Ascending aorta (tissue), 2 donors: ENCODE data around the gene MCTS1. TPM values are rescaled to one million over a fixed set of nuclear protein-coding genes. Genes with fewer than 3 reads are reported as not detected.

ENCODE experiments used
- DNase-seq, 2 donors: peaks; one replicate each; pipeline ENCODE4 v3.0.0-alpha.2; 2019; ENCODE audit warnings: low spot score in 2 of 2
- H3K27ac ChIP-seq, 2 donors: fragments of 200-600 bp; sonication (generic); one replicate each; pipeline ENCODE4 v1.5.1; 2016 to 2017; ENCODE audit warnings: mild to moderate bottlenecking in 1 of 2
- H3K27me3 ChIP-seq: fragments of 200-600 bp; sonication (generic); one replicate; pipeline ENCODE4 v1.5.1; 2017
- H3K36me3 ChIP-seq, 2 donors: fragments of 200-600 bp; sonication (generic); one replicate each; pipeline ENCODE4 v1.5.1; 2016
- H3K4me1 ChIP-seq, 2 donors: fragments of 200-600 bp; sonication (generic); one replicate each; pipeline ENCODE4 v1.5.1; 2016 to 2017; ENCODE audit warnings: mild to moderate bottlenecking in 1 of 2
- H3K4me3 ChIP-seq, 2 donors: fragments of 200-600 bp; sonication (generic); one replicate each; pipeline ENCODE4 v1.5.1; 2016 to 2017; ENCODE audit warnings: mild to moderate bottlenecking in 1 of 2
- H3K9me3 ChIP-seq, 2 donors: fragments of 200-600 bp; sonication (generic); one replicate each; pipeline ENCODE4 v1.5.1; 2016
- intact Hi-C: fragments of 100-400 bp; cut with DNase I; formaldehyde crosslinking; loops from one replicate; pipeline ENCODE4 v1.15.1; 2023
- total RNA-seq: library from RNA; depleted of rRNA; stranded (reverse); fragments of >200 nt; gene quantifications from one replicate; pipeline ENCODE4 v1.1.0, GENCODE V29; 2016
- TF ChIP-seq, protein P1 (sequence below), 3 experiments: fragments of 200-600 bp in 2 of 3; fragments of 450-650 bp in 1 of 3; sonication (generic) in 2 of 3; IDR thresholded peaks; one replicate each; pipeline ENCODE4 v1.5.1; 2016 to 2019; ENCODE audit warnings: antibody characterized with exemption in 3 of 3, mild to moderate bottlenecking in 1 of 3, moderate library complexity in 1 of 3

Gene MCTS1
- total RNA-seq, 1 donor from 2014 or later = not detected

DNA sequence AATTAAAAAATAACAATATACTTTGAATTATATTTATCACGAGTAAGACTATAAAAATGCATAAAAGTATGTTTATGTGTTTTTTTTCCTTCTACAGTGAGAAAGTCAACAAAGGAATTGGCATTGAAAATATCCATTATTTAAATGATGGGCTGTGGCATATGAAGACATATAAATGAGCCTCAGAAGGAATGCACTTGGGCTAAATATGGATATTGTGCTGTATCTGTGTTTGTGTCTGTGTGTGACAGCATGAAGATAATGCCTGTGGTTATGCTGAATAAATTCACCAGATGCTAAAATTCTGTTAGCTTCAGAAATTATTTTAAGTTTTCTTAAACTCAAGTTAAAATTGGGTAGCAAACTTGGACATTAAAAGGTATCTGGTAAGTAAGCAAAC is 8.2 kb downstream of the MCTS1 start:
- Histone ChIP-seq H3K4me3 (no peak overlapping the region), H3K4me1 (no peaks in the 10 kb centered on the region), H3K27me3 (no peaks in the 10 kb centered on the region), H3K9me3 (no peaks in the 10 kb centered on the region), H3K36me3 (peaks cover 0 to 17% of the 10 kb centered on the region in 2 donors), H3K27ac (no peak overlapping the region)
- intact Hi-C loops = no loop called here
- DNase-seq = no peak
- TF ChIP-seq, protein P1, sequence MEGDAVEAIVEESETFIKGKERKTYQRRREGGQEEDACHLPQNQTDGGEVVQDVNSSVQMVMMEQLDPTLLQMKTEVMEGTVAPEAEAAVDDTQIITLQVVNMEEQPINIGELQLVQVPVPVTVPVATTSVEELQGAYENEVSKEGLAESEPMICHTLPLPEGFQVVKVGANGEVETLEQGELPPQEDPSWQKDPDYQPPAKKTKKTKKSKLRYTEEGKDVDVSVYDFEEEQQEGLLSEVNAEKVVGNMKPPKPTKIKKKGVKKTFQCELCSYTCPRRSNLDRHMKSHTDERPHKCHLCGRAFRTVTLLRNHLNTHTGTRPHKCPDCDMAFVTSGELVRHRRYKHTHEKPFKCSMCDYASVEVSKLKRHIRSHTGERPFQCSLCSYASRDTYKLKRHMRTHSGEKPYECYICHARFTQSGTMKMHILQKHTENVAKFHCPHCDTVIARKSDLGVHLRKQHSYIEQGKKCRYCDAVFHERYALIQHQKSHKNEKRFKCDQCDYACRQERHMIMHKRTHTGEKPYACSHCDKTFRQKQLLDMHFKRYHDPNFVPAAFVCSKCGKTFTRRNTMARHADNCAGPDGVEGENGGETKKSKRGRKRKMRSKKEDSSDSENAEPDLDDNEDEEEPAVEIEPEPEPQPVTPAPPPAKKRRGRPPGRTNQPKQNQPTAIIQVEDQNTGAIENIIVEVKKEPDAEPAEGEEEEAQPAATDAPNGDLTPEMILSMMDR (IDR thresholded peaks at IDR 0.05) = no peak

DNA sequence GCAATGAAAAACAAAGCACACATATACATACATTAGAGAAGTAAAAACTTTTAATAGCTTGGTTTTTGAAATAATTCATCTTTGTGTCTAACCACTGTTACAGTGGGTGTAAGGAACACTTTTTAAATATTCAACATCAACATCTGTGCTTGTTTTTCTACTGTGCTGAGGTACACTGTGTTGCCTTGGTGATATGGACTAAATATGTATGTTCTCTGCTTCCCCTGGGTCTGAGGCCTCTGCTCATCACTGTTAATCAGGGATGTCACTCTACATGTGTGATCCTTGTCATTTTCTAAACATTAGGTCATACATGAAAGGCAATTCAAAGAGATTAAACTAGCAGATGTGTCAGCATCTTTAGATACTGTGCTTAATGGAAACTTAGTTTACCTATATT is 10.9 kb downstream of the MCTS1 start:
- TF ChIP-seq, protein P1 (IDR thresholded peaks at IDR 0.05) = no peak
- Histone ChIP-seq H3K4me3 (no peak overlapping the region), H3K27ac (no peak overlapping the region), H3K36me3 (peaks cover 3 to 5% of the 10 kb centered on the region in 2 donors), H3K27me3 (no peaks in the 10 kb centered on the region), H3K4me1 (no peaks in the 10 kb centered on the region), H3K9me3 (no peaks in the 10 kb centered on the region)
- intact Hi-C loops = no loop called here
- no peak for DNase-seq

DNA sequence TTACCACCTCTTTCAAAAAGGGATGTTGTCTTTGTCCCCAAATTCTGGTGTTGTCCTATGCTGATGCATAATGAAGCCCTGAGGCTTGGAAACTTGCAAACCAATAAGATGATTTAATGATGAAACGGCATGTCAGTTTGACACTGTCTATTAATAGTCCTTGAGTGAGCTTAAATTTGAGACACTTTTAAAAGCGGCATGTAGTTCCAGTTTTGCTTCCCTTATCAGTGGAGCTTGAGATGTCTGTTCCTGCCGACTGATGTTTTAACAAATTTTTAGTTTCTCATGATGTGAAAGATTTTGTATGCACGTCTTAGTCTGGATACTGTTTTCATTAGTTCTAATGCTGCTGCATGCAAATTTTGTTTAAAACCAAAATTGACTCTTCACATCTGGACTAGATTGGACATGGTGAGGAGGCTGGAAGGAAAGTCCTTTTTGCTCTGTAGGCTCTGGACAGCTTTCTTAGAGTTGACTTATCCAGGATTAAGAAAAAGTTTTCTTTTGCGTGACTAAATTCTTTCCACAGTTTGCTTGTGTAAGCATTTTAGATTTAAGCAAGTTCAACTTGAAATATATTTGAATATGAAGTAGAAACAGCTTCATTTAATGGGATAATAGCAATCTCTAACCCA is 14.2 kb downstream of the MCTS1 start:
- TF ChIP-seq, protein P1 (IDR thresholded peaks at IDR 0.05) = no peak
- Histone ChIP-seq H3K36me3 (peaks cover 0 to 3% of the 10 kb centered on the region in 2 donors), H3K4me1 (no peaks in the 10 kb centered on the region), H3K9me3 (no peaks in the 10 kb centered on the region), H3K27me3 (no peaks in the 10 kb centered on the region), H3K27ac (no peak overlapping the region), H3K4me3 (no peak overlapping the region)
- intact Hi-C loops = no loop called here
- no peak for DNase-seq

DNA sequence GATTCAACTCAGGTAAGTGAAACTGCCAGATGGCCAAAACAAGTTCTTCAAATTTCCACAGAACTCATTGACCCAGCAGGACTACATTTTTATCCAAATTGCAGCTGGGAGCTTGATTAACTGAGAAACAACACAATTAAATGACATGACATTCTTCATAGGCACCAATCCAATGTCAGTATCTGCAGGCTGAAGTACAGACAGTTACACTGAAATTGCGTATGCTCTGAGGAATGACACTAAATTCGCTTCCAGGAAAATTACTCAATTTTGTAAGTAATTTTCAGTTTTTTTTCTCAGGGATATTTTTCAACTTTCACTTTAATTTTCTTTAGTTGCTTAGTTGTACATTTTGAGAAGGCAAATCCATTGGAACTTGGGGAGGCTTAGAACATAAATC is 21.5 kb downstream of the MCTS1 start:
- Histone ChIP-seq H3K36me3 (peaks cover 0 to 3% of the 10 kb centered on the region in 2 donors), H3K4me1 (no peaks in the 10 kb centered on the region), H3K27me3 (no peaks in the 10 kb centered on the region), H3K27ac (no peak overlapping the region), H3K4me3 (no peak overlapping the region), H3K9me3 (no peaks in the 10 kb centered on the region)
- TF ChIP-seq, protein P1 (IDR thresholded peaks at IDR 0.05) = no peak
- intact Hi-C loops = loop anchor here (10.0 kb wide), 1 partner anchor 141 kb away; no protein-coding TSS in a partner anchor
- no peak for DNase-seq

DNA sequence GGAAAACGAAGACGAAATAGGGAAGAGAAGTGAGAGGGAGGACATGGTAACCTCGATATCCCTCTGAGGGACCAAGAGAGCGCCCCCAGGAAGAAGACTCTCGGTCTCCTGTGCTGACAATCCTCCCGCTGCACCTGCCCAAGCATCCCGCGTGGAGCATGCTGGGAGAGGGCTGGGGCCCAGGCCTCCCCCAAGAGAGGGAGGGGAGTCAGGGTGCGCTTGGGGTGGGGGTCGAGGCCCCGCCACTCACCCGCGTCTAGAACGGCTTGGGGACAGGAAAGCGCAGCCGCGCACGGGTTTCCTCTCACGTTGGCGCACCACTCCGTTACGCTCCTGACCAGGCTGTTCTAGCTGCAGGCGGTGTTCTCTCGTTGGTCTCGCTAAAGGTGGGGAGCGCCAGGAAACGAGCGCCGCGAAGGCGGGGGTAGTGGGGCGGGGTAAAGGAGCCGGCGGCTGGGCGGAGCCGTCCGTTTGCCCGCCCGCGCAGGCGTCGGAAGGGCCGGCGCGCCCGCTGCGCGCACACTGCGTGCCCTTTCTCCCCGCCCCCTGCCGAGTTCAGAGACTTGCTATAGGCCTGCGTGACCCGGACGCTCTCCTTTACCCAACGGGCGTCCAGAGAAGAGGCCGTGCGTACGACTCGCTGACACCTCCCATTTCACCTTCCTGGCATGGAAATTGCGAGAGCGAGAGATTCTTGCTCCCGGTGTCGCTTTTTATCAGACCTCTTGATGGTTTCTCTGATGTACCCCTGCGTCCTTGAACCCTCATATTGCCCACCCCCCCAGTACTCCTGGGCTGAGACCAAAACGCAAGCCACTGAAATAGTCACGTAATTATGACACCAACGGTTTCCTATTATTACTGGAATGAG is 26.0 kb downstream of the MCTS1 start, which contains the start of gene C1GALT1C1:
Gene C1GALT1C1 (minus strand): TSS at position 388 of the 871 bp plus-strand sequence. CDS start 2,888 bp downstream, outside the sequence.
- peak; percentile 72 to 93 for DNase-seq
- intact Hi-C loops = loop anchor here (1.0 to 10.0 kb wide), 4 partner anchors 26 to 145 kb away; partner anchors contain the start of gene MCTS1
- H3K4me1 ChIP-seq = no peaks in the 10 kb centered on the region
- peak within 1 kb of the TSS; percentile 77 to 90 for H3K27ac ChIP-seq
- H3K9me3 ChIP-seq = no peaks in the 10 kb centered on the region
- no peaks in the 10 kb centered on the region for H3K36me3 ChIP-seq
- no peaks in the 10 kb centered on the region for H3K27me3 ChIP-seq
- peak within 1 kb of the TSS; percentile 62 to 73 for H3K4me3 ChIP-seq
- TF ChIP-seq, protein P1 (IDR thresholded peaks at IDR 0.05) = no peak
